Raji (cell line): ENCODE data around the gene FUBP1.

Experiments used
- POLR2A ChIP-seq: IDR thresholded peaks from 2 replicates; pipeline ENCODE4 v1.6.1; 2011; ENCODE audit warnings: low read depth, low read length, control low read depth; ENCODE audit not compliant: insufficient read depth

The FUBP1 gene

DNA sequence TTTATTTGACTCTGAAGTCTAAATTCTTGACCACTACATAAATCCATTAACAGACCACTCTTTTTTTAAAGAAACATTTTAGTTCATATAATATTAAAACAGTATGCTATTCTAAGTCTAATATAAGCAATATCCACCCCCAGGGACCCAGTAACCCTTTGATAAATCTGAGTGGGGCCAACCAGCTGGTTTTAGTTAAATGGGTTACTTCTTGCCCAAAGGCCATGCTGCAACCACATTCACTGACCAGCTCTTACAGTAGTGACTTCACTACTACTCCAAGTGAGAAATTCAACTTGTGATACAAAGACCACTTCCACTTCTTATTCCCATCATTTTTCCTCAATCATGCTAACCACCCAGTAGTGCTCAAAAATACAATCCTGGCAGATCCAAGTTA, 20.5 kb downstream of the FUBP1 start:
- TF ChIP-seq POLR2A, result no peak

DNA sequence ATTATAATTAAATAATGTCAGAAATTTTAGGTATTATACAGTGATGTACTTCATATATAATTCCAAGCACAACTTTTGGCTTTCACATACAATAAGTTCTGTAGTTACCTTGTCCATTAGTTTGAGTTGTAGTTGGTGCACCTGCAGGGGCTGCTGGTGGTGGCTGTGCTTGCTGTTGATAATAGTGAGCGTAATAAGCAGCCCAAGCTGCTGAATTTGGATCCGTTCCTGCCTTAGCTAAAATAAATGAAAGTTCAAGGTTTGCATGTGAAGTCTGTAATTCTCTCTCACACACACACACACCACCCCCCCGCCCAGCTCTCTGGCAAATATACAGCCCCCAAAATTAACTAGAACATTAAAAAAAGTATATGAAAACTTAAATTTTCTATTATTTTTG, 22.4 kb downstream of the FUBP1 start:
- no peak for TF ChIP-seq POLR2A

DNA sequence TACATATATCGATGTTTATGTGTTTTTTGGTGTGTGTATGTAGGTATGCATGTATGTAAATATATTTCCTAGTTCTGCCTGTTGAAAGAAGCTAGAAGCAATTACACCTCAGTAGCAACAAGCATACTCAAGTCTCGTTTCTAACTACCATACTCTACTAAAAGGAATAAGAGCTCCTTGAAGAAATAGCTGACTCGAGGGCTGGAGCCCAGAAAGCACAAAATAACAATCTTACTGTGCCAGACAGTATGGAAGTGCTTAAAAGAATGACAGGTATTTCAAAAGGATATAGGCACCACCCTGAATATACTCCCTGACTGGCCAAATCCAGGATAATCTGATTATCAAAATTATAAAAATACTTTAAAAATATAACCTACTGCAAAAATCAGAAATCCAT, 23.2 kb downstream of the FUBP1 start:
- no peak for TF ChIP-seq POLR2A

DNA sequence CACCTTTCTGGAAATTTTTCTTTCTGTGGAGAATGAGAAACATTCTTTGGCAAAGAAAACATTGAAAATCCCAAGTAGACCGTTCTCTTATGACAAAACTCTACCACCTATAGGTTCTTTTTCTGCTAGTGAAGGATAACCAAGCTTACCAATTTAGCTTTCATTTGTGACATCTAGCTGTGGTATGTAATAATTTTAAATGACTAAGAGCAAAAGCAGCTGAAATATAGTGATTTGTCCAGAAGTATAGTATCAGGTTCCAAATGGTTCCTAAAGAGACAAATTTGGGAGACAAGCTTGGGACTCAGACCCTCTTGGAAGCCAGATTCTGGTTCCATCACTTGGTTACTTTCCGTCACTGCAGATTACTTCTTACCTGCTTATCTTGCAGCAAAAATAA, 24.4 kb downstream of the FUBP1 start:
- no peak for TF ChIP-seq POLR2A

DNA sequence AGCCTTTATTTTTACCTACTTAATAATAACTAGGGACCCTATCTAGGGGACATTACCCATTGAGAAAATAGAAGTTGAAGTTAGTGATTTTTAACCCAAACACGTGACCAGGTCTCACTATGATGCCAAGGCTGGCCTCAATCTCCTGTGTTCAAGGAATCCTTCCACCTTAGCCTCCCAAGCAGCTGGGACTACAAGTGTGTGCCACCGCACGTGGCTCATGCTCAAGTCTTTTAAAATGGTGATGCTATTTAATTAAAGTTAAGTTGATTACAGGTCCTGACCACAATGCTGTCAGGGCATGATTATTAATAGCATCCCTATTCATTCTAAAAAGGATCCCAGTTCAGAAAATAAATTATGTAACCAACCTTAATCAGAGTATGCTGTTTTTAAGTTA, 25.0 kb downstream of the FUBP1 start:
- no peak for TF ChIP-seq POLR2A

DNA sequence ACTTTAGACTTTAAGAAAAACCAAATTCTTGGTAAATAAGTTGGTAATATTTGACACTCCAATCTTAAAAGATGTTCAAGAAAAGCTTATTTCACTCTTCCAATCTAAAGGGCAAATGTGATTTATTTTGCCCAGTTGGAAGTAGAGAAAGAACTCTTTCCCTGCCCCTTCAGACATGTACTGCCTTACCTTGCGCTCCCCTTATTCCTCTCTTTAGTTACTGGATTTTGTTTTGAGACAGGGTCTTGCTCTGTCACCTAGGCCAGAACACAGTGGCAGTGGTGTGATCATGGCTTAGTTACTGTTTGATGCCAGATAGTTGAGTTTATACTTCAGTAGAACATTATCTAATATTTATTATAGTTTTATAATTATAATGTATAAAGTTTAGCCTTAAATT, 27.5 kb downstream of the FUBP1 start:
- no peak for TF ChIP-seq POLR2A

DNA sequence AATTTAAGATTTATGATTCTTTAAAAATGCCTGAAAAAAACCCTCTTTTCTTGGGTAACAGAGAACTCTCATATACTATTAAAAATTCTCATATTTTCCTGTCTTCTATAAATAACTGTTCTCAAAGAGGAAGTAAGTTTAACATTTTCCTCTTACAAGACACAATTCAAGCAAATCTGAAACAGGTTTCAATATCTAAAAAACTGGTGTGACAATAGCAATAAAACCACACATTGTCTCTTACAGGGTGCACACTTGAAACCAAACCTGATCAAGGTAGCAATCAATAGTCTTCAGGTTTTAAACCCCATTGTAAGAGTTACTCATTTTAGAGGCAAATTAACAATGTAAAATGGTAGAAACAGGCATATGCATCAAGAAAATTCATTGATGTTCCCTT, 28.0 kb downstream of the FUBP1 start:
- no peak for TF ChIP-seq POLR2A

DNA sequence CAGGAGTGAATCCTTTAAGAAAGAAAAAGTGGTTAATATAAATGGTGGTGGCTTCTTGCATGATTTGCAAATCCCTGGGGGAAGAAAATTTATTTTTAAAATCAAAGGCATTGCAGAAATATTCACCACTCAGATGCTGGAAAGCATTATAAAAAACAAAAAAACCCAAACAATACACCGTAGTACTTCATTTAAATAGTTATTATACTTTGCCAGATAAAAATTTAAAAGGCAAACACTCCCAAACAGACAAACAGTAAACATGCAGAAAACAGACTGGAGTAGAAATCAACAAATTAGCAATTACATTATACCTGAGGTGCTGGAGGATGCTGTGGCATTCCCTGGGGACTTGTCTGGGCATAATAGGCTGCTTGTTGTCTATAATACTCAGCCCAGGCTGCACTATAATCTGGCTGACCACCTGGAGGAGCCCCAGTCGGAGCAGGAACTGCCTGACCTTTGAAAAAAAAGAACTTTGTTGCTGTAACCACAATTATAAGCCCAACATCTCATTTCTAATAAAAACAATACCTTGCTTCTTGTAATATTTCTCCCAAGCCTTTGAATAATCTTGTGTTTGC, 29.9 kb downstream of the FUBP1 start:
- no peak for TF ChIP-seq POLR2A

DNA sequence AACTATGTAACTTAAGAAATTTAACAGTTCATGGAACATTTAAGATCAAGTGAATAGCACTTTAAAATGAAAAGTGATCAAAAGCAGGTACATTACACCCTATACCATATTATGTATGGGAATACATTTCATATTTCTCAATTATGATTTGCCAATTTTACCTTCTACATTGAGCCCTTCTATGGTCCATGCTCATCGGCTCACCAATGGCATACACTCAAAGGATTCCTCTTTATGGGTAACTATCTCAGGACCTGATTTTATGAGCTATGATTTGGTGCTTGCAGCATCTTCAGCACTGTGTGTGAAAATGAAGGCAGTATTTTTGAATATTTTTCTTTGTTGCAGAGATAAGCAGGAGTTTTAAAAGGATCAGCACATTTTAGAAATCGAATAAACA, 33.5 kb downstream of the FUBP1 start:
- no peak for TF ChIP-seq POLR2A

DNA sequence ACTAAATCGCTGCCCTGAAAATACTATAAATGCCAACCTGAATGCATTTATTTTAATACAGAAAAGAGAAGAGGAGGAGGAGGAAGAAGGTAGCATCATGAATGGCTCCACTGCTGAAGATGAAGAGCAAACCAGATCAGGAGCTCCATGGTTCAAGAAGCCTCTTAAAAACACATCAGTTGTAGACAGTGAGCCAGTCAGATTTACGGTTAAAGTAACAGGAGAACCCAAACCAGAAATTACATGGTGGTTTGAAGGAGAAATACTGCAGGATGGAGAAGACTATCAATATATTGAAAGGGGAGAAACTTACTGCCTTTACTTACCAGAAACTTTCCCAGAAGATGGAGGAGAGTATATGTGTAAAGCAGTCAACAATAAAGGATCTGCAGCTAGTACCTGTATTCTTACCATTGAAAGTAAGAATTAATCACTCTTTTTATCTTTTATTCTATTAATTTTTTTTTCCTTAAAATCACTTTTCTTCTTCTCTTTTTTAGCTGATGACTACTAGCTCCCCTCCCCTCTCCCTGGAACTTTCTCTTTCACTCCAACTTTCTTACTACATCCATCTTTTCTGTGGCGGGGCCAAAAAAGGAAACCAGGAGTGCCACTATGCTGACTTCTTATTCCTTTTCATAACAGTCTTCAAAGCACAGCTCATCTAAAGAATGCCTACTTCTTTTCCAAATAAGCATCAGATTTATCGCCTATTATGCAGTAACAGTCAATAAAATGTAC, 36.3 kb downstream of the FUBP1 start:
- TF ChIP-seq POLR2A, result no peak

DNA sequence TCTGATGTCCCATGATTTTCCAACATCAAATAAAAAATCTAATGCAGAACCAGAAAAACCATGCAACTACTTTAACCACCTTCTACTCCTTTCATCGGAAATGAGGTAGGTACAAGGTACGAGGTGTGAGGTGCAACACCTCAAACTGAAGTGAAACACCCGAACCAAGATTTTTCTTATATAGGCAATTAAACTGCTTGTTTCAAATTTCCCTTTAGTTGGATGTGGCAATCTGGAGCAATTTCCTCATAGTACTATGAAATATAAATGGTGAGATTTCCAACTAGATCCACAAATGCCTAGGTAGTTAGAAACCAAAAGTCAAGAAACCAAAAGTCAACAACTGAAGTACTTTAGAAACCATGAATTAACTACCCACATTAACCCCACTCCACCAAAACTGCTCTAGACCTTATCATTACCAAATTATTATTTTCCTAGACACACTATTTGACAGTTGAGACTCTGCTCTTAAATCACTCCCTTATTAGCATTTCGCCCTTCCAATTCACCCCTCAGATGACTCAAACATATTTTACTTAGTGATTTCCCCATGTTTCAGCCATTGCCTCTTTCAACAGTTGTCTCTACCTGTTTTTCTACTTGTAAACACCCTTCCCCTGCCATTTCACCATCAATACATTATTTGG, 37.8 kb downstream of the FUBP1 start:
- TF ChIP-seq POLR2A, result no peak

DNA sequence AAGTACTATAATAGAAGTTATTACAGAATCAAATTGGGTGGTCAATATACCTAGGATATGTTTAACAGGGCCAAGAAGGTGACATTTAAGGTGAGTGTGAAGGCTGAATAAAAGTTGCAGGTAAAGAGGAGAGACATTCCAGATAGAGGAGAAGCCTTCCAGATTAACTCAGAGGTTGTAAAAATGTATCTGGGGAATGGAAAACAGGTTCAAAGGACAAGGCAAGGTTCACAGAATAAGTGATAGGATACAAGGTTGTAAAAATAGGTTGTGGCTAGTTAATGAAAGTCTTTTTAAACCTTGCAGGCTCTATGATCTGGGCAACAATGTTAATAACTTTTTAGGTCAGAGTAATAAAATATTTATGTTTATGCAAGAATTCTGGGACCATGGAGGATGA, 40.2 kb downstream of the FUBP1 start:
- no peak for TF ChIP-seq POLR2A

DNA sequence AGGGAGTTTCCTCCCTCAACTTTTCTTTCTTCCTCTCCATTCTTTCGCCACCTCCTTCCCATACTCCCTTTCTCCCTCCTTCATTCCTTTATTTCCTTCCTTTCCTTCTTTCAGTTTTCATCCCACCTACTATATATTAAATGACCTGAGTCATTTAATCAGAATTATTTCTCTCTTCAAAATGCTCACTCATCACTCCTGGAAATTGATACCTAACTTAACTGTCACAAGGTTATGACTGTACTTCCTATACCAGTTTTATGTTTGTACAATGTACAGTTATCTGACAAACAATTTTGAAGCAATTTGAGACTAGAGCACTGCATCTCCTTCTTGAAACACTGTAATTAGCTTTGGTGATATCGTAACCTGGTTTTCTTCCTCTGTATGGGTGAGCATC, 49.1 kb downstream of the FUBP1 start:
- no peak for TF ChIP-seq POLR2A

DNA sequence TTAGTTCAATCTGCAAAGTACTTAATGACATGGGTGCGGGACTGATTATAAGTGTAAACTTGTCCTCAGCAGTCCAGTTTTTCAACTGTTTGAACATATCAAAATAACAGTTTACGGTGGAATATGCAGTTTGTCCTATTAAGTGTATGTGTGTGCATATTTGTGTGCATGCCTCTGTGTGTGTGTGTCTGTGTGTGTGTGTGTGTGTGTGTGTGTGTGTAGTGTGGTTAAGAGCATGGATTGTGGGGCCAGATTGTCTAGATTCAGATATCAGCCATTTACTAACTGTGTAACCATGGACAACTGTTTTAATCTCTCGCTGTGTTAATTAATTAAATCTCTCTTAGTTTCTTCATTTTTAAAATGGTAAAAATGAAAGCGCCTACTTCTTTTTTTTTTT, 51.5 kb downstream of the FUBP1 start:
- no peak for TF ChIP-seq POLR2A

DNA sequence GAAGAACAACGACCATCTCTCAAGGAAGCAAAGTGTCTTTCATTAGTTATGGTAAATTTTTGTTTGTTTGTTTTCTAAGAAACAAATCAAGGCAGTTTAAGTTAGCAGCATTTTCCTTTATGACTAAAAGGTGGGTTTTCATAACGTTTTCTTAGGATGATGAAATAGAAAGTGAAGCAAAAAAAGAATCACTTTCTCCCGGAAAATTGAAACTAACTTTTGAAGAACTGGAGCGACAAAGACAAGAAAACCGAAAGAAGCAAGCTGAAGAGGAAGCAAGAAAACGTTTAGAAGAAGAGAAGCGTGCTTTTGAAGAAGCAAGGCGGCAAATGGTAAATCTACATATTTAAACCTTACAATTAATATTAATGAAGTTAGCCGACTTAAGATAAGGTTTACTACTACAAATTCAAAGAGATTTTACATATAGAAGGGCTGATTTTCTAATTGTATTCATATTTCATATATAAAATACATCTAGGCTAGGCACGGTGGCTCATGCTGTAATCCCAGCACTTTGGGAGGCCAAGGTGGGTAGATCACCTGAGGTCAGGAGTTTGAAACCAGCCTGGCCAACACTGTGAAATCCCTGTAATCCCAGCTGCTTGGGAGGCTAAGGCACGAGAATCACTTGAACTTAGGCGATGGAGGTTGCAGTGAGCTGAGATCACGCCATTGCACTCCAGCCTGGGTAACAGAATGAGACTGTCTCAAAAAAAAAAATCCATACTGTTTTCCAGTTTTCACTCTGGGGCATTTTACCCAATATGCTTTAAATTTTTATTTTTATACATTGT, 52.1 kb downstream of the FUBP1 start:
- no peak for TF ChIP-seq POLR2A

DNA sequence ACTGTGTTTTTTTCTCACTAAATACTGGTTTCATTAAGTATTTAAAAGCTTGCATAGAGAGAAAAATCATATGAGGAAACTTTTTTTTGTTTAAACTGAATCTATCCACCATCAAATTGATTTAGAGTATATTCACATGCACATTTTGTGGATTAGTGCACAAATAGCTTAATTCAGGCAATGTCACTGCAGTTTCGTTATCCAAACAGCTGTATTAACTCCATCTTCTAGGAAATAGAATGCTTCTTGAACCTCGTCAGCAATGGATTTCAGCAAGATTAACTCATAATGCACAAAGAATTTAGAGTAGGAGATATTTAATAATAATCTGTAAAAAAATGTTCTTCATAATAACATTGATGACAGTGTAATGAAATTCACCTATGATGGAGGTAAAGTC, 52.9 kb downstream of the FUBP1 start:
- no peak for TF ChIP-seq POLR2A

DNA sequence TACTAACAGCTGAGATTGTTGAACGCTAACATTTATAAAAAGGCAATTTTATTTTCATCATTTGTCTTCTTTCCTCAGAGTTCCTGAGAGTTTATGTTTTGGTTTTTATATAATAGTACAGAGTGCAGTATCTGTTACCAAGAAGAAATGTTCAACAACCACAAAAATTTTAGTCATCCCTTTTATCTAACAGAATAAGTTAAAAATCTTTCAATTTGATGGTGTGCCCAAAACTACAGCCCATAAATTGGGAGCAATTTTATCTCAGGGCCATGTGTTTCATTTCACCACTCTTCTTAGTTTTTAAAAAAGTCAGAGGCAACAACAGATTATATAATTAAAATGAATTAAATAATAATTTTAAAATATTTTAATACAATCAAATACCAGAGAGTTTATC, 53.4 kb downstream of the FUBP1 start:
- TF ChIP-seq POLR2A, result no peak

DNA sequence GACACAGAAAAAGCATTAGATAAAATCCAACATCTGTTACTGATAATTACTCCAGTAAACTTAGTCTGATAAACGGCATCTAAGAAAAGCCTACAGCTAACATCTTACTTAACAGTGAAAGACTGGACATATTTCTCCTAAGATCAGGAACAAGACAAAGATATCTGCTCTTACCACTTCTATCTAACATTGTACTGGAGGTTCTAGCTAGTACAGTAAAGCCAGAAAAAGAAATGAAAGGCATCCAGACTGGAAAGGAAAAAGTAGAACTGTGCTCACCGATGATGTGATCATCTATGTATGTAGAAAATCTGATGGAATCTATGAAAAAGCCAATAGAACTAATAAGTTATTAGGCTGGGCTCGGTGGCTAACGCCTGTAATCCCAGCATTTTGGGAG, 68.8 kb downstream of the FUBP1 start:
- no peak for TF ChIP-seq POLR2A
